ENCODE results near the gene RBM33.

The RBM33 gene

GRCh38 chr7:155788616-155789000, 144.1 kb downstream of the RBM33 start:
- no peaks in the 10 kb centered on the region for H3K36me3 ChIP-seq (ENCODE audit: insufficient read depth)
- H3K79me2 ChIP-seq (ENCODE audit: insufficient read depth, low read depth) = no peaks in the 10 kb centered on the region
- H3K27me3 ChIP-seq (ENCODE audit: insufficient read depth, low read depth) = no peaks in the 10 kb centered on the region
- no peak overlapping the region for H3K9ac ChIP-seq
- H4K20me1 ChIP-seq (ENCODE audit: insufficient read depth) = no peaks in the 10 kb centered on the region
- TF ChIP-seq CTCF (conservative IDR thresholded peaks at IDR 0.05; ENCODE audit: low read depth, low read length) = no peak
- no peak overlapping the region for H3K27ac ChIP-seq
- no peak overlapping the region for H2AFZ ChIP-seq (ENCODE audit: low read depth)
- no peak overlapping the region for H3K4me2 ChIP-seq
- H3K4me1 ChIP-seq (ENCODE audit: low read depth, poor library complexity, severe bottlenecking) = no peaks in the 10 kb centered on the region
- no peak overlapping the region for H3K4me3 ChIP-seq (IDR thresholded peaks at IDR 0.05; ENCODE audit: insufficient read depth, low read depth, low read length)

GRCh38 chr7:155789001-155789725, 144.7 kb downstream of the RBM33 start:
- H4K20me1 ChIP-seq (ENCODE audit: insufficient read depth) = no peaks in the 10 kb centered on the region
- no peaks in the 10 kb centered on the region for H3K36me3 ChIP-seq (ENCODE audit: insufficient read depth)
- H3K4me3 ChIP-seq (IDR thresholded peaks at IDR 0.05; ENCODE audit: insufficient read depth, low read depth, low read length) = no peak overlapping the region
- no peaks in the 10 kb centered on the region for H3K4me1 ChIP-seq (ENCODE audit: low read depth, poor library complexity, severe bottlenecking)
- no peak overlapping the region for H3K27ac ChIP-seq
- no peak for TF ChIP-seq CTCF (conservative IDR thresholded peaks at IDR 0.05; ENCODE audit: low read depth, low read length)
- no peak overlapping the region for H3K9ac ChIP-seq
- H3K4me2 ChIP-seq = no peak overlapping the region
- no peaks in the 10 kb centered on the region for H3K27me3 ChIP-seq (ENCODE audit: insufficient read depth, low read depth)
- H2AFZ ChIP-seq (ENCODE audit: low read depth) = no peak overlapping the region
- no peaks in the 10 kb centered on the region for H3K79me2 ChIP-seq (ENCODE audit: insufficient read depth, low read depth)

GRCh38 chr7:155790666-155791065, 146.2 kb downstream of the RBM33 start:
- H3K27me3 ChIP-seq (ENCODE audit: insufficient read depth, low read depth) = no peaks in the 10 kb centered on the region
- no peak for TF ChIP-seq CTCF (conservative IDR thresholded peaks at IDR 0.05; ENCODE audit: low read depth, low read length)
- H3K36me3 ChIP-seq (ENCODE audit: insufficient read depth) = no peaks in the 10 kb centered on the region
- H3K4me1 ChIP-seq (ENCODE audit: low read depth, poor library complexity, severe bottlenecking) = no peaks in the 10 kb centered on the region
- H2AFZ ChIP-seq (ENCODE audit: low read depth) = no peak overlapping the region
- H3K4me2 ChIP-seq = no peak overlapping the region
- no peak overlapping the region for H3K27ac ChIP-seq
- no peak overlapping the region for H3K9ac ChIP-seq
- no peak overlapping the region for H3K4me3 ChIP-seq (IDR thresholded peaks at IDR 0.05; ENCODE audit: insufficient read depth, low read depth, low read length)
- no peaks in the 10 kb centered on the region for H3K79me2 ChIP-seq (ENCODE audit: insufficient read depth, low read depth)
- no peaks in the 10 kb centered on the region for H4K20me1 ChIP-seq (ENCODE audit: insufficient read depth)

- Histone ChIP-seq H3K27me3 (ENCODE audit: insufficient read depth, low read depth) (no peaks in the 10 kb centered on the region), H3K36me3 (ENCODE audit: insufficient read depth) (no peaks in the 10 kb centered on the region), H3K4me3 (IDR thresholded peaks at IDR 0.05; ENCODE audit: insufficient read depth, low read depth, low read length) (no peak overlapping the region), H3K4me2 (no peak overlapping the region), H2AFZ (ENCODE audit: low read depth) (no peak overlapping the region), H3K4me1 (ENCODE audit: low read depth, poor library complexity, severe bottlenecking) (no peaks in the 10 kb centered on the region), H3K79me2 (ENCODE audit: insufficient read depth, low read depth) (no peaks in the 10 kb centered on the region), H4K20me1 (ENCODE audit: insufficient read depth) (no peaks in the 10 kb centered on the region), H3K9ac (no peak overlapping the region), H3K27ac (no peak overlapping the region)
- TF ChIP-seq CTCF (conservative IDR thresholded peaks at IDR 0.05; ENCODE audit: low read depth, low read length) = no peak
Observed at GRCh38 chr7:155791214-155791737, 146.8 kb downstream of the RBM33 start.

Measured in KMS-11 (cell line).